Stomach smooth muscle (tissue), 2 donors: ENCODE measurements around the gene CRYBA4.

ENCODE experiments used
- H3K27ac ChIP-seq: one replicate; pipeline ENCODE4 v1.7.0; 2013; ENCODE audit warnings: mild to moderate bottlenecking, low read length, inconsistent platforms
- H3K27me3 ChIP-seq, 2 donors: one replicate each; pipeline ENCODE4 v1.7.0; 2013; ENCODE audit warnings: low read length in 2 of 2; ENCODE audit not compliant: insufficient read depth in 2 of 2, control insufficient read depth in 1 of 2
- H3K36me3 ChIP-seq, 2 donors: one replicate each; pipeline ENCODE4 v1.7.0; 2013; ENCODE audit warnings: low read length in 2 of 2; ENCODE audit not compliant: control insufficient read depth in 2 of 2, insufficient read depth in 2 of 2
- H3K4me1 ChIP-seq: one replicate; pipeline ENCODE4 v1.7.0; 2013; ENCODE audit warnings: low read length; ENCODE audit not compliant: control insufficient read depth, insufficient read depth
- H3K4me3 ChIP-seq, 2 donors: one replicate each; pipeline ENCODE4 v1.7.0; 2013; ENCODE audit warnings: low read length in 2 of 2
- H3K9ac ChIP-seq, 2 donors: one replicate each; pipeline ENCODE4 v1.7.0; 2013; ENCODE audit warnings: low read length in 2 of 2, mild to moderate bottlenecking in 1 of 2
- H3K9me3 ChIP-seq, 2 donors: one replicate each; pipeline ENCODE4 v1.7.0; 2013; ENCODE audit warnings: low read length in 2 of 2; ENCODE audit not compliant: control insufficient read depth in 2 of 2
- donor health status: healthy.
- donor health status: Pancreatic carcinoma.

Gene CRYBA4

GRCh38 chr22:26662160-26662559 is 40.4 kb downstream of the CRYBA4 start:
- no peaks in the 10 kb centered on the region for H3K9me3 ChIP-seq
- no peak overlapping the region for H3K9ac ChIP-seq
- H3K27me3 ChIP-seq, result peaks cover 22 to 33% of the 10 kb centered on the region in 2 donors
- H3K36me3 ChIP-seq, result no peaks in the 10 kb centered on the region
- H3K27ac ChIP-seq, result no peak overlapping the region
- H3K4me1 ChIP-seq, result peaks cover 17% of the 10 kb centered on the region
- no peak overlapping the region for H3K4me3 ChIP-seq

GRCh38 chr22:26663374-26663923 is 41.7 kb downstream of the CRYBA4 start:
- Histone ChIP-seq H3K36me3 (no peaks in the 10 kb centered on the region), H3K9ac (no peak overlapping the region), H3K4me1 (peaks cover 8% of the 10 kb centered on the region), H3K4me3 (no peak overlapping the region), H3K27me3 (peaks cover 9 to 25% of the 10 kb centered on the region in 2 donors), H3K9me3 (no peaks in the 10 kb centered on the region), H3K27ac (no peak overlapping the region)

- H3K27ac ChIP-seq, result no peak overlapping the region
- H3K36me3 ChIP-seq, result no peaks in the 10 kb centered on the region
- no peak overlapping the region for H3K9ac ChIP-seq
- no peaks in the 10 kb centered on the region for H3K9me3 ChIP-seq
- no peak overlapping the region for H3K4me3 ChIP-seq
- H3K4me1 ChIP-seq, result no peaks in the 10 kb centered on the region
- peaks cover 0 to 18% of the 10 kb centered on the region in 2 donors for H3K27me3 ChIP-seq
Observed at GRCh38 chr22:26665813-26666231, 44.1 kb downstream of the CRYBA4 start.

- no peak overlapping the region for H3K9ac ChIP-seq
Observed at GRCh38 chr22:26667140-26667539, 45.4 kb downstream of the CRYBA4 start.

GRCh38 chr22:26669060-26669481 is 47.3 kb downstream of the CRYBA4 start:
- Histone ChIP-seq H3K9ac (no peak overlapping the region), H3K27me3 (peaks cover 0 to 5% of the 10 kb centered on the region in 2 donors), H3K4me3 (no peak overlapping the region), H3K4me1 (peaks cover 17% of the 10 kb centered on the region), H3K27ac (no peak overlapping the region), H3K36me3 (no peaks in the 10 kb centered on the region), H3K9me3 (no peaks in the 10 kb centered on the region)

More at GRCh38 chr22:26667140-26667539, 45.4 kb downstream of the CRYBA4 start:
- Histone ChIP-seq H3K27me3 (peaks cover 0 to 10% of the 10 kb centered on the region in 2 donors), H3K4me3 (no peak overlapping the region), H3K4me1 (peaks cover 3% of the 10 kb centered on the region), H3K9me3 (no peaks in the 10 kb centered on the region), H3K27ac (no peak overlapping the region), H3K36me3 (no peaks in the 10 kb centered on the region)

GRCh38 chr22:26670459-26670858 is 48.7 kb downstream of the CRYBA4 start:
- no peak overlapping the region for H3K27ac ChIP-seq
- H3K27me3 ChIP-seq, result peaks cover 0 to 5% of the 10 kb centered on the region in 2 donors
- H3K4me1 ChIP-seq, result peaks cover 25% of the 10 kb centered on the region

GRCh38 chr22:26671317-26672059 is 49.7 kb downstream of the CRYBA4 start:
- Histone ChIP-seq H3K4me1 (peaks cover 25% of the 10 kb centered on the region), H3K9ac (no peak overlapping the region), H3K4me3 (peak overlapping the region in 1 of 2 donors; percentile 95), H3K9me3 (no peaks in the 10 kb centered on the region), H3K27ac (peak overlapping the region; percentile 98), H3K36me3 (peaks cover 0 to 3% of the 10 kb centered on the region in 2 donors), H3K27me3 (peaks cover 0 to 2% of the 10 kb centered on the region in 2 donors)

More at GRCh38 chr22:26670459-26670858, 48.7 kb downstream of the CRYBA4 start:
- no peaks in the 10 kb centered on the region for H3K36me3 ChIP-seq
- H3K9me3 ChIP-seq, result no peaks in the 10 kb centered on the region
- no peak overlapping the region for H3K4me3 ChIP-seq
- no peak overlapping the region for H3K9ac ChIP-seq

GRCh38 chr22:26672060-26672471 is 50.3 kb downstream of the CRYBA4 start:
- H3K36me3 ChIP-seq, result peaks cover 0 to 3% of the 10 kb centered on the region in 2 donors
- H3K9me3 ChIP-seq, result no peaks in the 10 kb centered on the region
- H3K4me1 ChIP-seq, result peaks cover 25% of the 10 kb centered on the region
- peak overlapping the region; percentile 98 for H3K27ac ChIP-seq
- H3K27me3 ChIP-seq, result peaks cover 0 to 2% of the 10 kb centered on the region in 2 donors
- H3K9ac ChIP-seq, result peak overlapping the region; percentile 98
- peak overlapping the region; percentile 95 to 96 for H3K4me3 ChIP-seq

- Histone ChIP-seq H3K4me1 (peaks cover 25% of the 10 kb centered on the region), H3K9ac (peak overlapping the region; percentile 98), H3K27me3 (peaks cover 0 to 2% of the 10 kb centered on the region in 2 donors), H3K4me3 (peak overlapping the region; percentile 95 to 96), H3K36me3 (peaks cover 0 to 3% of the 10 kb centered on the region in 2 donors), H3K9me3 (no peaks in the 10 kb centered on the region), H3K27ac (peak overlapping the region; percentile 98)
Observed at GRCh38 chr22:26672590-26673468, 51.1 kb downstream of the CRYBA4 start.

- peaks cover 25% of the 10 kb centered on the region for H3K4me1 ChIP-seq
- peak overlapping the region; percentile 98 for H3K9ac ChIP-seq
- H3K27me3 ChIP-seq, result no peaks in the 10 kb centered on the region
- peak overlapping the region; percentile 95 to 96 for H3K4me3 ChIP-seq
- H3K36me3 ChIP-seq, result peaks cover 0 to 3% of the 10 kb centered on the region in 2 donors
- peak overlapping the region; percentile 98 for H3K27ac ChIP-seq
- no peaks in the 10 kb centered on the region for H3K9me3 ChIP-seq
Observed at GRCh38 chr22:26673486-26673885, 51.7 kb downstream of the CRYBA4 start.
